ENCODE results near the gene LSAMP.

Gene LSAMP

DNA sequence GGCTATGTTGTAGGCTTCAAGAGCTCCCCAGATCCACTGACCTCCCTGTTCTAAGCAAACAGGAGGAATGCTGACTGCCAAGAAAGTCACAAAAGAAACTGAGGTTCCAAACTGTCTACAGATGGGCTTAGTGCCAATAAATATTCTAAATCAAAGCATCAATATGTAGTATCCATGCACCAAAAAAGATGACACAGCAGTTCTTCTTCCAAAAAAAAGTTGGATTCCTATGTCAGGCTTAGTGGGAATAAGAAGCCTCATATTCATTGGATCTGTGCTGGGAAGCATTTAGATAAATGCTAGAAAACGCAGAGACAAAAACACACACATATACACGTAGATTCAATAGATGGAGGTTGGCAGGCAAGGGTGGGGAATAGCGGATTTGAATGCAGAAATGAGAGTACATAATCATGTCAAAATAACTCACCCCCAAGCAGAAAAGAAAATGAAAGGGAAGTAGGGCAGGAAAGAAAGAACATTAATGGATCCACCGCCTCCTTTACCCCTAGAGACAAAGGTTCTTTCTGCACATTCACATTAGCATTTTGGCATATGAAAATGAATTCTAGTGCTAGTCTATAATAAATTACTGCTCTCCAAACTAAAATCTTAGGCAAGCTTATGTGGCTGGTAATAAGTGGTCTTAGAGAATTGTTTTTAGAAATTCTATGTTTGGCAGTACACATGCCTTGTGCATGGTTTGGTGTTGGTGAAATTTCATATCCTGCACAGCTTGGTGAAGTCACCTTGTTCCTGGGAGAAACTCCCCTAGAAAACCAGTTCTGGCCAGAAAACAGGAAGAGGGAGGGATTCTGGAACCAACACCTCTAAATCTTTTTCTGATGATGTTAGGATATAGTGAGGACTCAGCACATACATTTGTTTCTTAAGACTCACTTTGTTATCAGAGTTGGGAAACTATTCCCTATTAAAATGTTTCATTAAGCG, 283.4 kb downstream of the LSAMP start:
- DNase-seq (ENCODE audit: low spot score), result no peak

DNA sequence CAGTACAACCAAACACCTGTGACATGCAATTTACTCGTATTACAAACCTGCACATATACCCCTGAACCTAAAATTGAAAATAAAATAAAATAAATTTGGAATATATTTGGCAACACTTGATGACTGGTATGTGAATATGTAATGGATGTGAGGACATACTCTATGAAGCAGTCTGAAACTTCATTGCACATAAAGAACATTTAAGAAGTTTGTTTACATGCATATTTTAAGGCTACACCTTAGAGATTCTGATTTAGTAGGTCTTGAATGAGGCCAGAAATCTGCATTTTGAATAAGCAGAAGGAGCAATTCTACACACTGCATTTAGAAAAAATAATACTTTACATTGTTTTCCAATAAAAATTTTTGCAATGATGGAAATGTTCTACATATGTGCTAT, 284.7 kb downstream of the LSAMP start:
- DNase-seq (ENCODE audit: low spot score), result no peak

DNA sequence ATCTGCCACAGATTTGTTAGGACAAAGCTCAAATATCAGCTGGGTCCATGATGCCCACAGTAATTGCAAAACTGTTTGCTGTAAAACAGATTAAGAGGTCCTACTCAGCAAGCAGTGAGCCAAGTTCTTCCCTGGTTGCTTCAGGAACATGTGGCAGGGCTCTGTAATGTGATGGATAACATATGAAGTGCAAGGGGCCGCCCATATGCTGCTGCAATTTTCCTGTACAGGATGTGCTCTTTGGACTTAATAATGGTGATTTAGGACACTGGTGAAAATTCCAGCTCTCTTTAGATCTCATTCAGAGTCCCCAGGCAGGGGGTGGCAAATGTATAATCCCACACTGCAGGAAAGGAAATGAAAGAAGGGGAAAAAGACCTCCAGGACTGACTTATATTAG, 289.4 kb downstream of the LSAMP start:
- DNase-seq (ENCODE audit: low spot score), result no peak

DNA sequence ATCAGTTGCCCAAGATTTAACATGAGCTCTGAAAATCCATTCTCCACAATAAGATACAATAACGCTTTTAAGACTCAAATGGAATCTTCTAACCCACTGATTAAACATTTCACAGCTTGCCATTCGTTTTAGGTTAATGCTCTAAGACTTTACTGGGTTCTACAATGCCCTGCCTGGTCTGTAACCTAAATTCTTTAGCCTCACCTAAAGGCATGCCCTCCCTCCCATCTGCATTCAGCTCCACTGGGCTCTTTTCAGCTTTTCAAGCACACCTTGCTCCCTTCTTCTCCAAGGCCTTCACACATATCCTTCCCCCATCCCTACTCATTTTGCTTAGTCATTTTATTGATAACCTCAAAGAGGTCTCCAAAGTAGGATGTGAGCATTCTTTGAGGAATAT, 290.9 kb downstream of the LSAMP start:
- DNase-seq (ENCODE audit: low spot score), result no peak

DNA sequence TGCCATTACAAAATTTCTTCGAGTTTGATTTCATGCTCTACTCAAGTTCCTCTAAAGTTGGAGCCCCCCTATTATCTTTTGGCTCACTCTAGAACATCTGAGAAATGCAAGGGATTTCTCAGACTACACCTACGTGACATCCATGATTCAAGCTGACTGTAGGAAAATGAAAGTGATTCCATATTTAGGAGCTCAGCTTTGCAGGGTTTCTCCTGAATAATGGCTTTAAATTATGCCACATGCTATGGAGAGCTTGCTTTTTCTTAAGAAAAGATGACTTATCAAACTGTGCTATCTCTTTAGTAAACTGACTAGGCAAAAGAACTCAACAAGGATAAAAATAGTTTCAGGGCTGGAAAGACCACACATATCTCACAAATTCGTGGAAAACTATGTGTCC, 292.1 kb downstream of the LSAMP start:
- no peak for DNase-seq (ENCODE audit: low spot score)

DNA sequence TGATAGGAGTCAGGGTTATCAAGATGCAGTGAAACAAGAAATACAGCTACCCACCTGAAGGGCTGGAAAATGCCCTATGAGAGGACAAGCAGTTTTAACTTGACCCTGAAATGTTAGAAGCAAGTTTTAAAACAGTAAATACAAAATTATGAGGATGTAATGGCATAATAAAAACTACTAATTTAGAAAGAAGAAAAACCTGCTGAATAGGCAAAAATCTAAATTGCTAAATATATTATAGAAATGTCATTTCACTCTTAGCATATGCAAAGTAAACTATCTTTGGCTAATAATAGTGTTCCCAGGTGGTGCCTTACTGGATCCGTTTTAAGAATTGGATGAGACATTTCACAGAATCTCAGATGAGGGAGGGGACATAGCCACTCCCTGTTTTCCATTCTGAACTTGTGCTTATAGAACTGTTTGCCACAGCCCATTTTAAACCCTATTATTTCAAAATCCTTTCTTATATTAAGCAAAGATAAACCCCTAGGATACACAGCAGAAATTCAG, 294.6 kb downstream of the LSAMP start:
- no peak for DNase-seq (ENCODE audit: low spot score)

DNA sequence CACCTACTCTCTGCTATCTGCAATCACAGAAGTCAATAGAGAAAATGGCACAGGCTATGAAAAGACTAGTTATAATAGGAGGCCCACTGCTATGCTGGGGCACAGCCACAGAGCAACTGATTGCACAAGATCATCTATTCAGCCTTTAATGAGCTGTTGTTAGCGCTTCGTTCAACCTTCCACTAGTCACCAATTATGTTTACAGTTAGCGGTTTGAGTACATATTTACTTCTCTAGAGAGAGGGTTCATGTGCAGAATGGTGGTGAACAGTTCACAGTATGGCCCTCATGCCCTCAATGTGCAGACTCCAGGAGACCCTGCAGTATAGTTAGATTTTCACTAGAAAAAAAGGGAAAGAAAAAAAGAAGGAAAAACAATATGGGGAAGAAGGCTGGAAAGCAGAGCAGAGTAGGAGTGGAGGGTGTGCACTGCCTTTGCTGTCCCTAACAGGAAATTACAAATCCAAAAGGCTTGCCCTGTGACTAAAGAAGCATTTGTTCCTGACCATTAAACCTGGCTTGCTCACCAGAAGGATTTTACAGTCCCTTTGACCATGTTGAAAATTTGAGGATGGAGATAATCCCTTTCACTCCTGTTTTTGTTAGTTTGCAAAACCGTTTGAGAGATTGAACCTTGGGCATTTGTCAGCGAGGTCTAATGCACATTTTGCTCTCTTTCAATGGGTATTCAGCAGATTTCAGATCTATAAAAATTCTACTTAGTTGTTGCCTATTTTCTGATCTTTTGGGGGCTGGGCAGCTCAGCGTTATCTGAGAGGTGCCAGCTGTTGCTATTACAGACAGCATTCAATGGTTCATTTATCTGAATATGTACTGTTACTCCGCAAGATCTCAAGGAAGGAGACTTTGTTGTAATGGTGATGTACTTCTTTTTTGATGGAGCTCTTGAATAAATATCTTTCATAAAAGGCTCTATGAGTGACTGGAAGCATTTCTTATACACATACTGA, 296.1 kb downstream of the LSAMP start:
- DNase-seq (ENCODE audit: low spot score), result no peak

DNA sequence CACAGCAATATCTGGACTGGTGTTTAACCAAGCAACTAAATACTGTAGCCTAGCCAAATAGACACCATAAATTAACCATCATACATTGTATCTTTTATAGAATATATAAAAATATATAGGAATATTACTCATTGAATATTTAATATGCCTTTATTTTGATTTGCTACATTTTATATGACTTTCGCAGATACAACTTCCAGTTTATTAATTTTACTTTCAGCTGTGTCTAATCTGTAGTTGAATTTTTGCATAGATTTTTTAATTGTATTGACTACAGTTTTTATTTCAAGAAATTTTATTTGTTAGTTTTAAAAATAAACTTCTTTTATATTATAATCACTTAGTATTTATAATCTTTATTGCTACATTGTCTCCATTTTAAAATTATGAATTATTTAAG, 299.7 kb downstream of the LSAMP start:
- DNase-seq (ENCODE audit: low spot score), result no peak

DNA sequence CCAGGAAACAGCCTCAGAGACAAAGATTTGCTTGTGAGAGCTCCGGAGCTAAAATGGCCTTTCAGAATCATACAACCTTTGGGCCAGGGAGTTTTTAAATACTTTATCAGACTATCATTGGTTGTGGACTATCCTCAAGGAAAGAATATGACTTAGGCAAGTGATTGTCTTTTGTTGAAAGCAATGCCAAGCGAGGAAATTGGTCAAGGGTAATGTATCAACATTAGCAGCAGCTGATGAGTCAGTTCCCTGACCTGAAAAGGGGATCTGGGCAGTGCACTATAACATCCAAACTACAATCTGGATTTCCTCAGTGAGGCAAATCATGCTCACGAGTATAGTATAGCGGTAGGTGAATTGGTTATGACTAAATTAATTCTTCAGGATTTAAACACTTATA, 303.6 kb downstream of the LSAMP start:
- DNase-seq (ENCODE audit: low spot score), result no peak

DNA sequence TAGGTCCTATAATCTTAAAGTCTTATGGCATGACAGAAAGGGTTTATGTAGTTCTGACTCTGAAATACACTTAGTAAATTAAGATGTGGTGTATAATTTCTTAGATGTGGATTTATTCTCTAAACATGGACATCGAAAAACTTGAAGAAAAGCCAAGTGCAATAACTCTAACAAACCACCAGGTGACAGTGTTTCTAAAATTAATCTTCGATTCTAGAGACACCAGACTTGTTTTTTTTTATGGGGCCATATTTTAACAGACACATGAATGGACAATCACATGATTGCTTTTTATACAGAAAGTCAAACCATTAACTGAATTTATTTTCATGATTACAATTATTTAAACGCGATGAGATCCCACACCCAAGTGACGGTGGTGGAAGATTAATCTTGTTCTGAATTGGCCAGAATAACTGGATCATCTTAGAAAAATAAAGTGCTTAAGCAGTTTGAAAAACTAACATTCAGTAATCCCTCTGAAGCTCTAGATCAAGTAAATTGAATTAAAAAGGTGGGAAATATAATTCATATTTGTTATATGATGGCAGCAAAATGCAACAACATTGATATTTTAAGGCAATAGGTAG, 305.1 kb downstream of the LSAMP start:
- DNase-seq (ENCODE audit: low spot score), result no peak

DNA sequence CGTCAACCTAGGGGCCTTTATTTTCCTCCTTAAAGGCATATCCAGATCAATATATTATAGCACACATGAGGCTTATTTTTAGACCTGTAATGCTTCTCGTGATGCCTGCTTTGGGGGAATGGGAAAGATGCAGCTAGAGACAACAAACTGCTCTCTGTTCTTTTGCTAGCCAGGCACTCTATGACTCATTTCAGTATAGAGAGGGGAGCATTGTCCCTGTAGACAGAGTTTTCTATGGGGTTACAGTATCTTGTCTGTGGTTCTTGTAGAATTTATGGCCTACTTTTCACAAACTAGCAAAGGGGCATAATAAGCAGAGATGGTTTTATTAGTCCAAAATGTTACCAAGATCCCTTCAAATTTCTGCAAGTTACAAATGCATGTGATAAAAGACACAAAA, 305.6 kb downstream of the LSAMP start:
- no peak for DNase-seq (ENCODE audit: low spot score)

DNA sequence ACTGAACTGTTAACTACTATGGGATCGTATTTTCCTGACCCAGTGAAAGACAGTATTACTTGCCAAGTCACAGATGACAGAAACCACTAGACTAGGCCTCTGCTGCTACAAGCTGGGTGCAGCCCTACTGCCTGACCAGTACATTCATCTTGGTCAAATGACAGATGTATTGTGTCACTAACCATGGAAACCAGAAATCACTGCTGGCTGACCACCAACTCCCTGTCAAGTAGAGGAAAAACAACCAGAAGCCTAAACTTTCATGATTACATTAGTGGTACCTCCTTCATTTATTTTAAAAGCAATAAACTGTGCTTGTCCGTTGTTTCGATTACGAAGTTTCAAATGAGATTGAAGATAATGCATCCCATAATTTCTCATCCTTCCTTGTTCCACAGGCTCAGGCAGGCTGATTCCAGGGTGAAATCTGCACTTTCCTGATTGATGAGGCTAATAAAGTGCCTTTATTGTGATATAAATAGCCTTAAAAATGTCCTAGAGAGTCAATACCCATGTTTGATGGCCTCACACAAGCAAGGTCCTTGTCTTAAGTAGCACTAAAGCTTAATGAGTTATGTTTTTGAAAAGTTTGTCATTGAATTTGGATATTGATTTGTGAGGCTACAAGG, 309.7 kb downstream of the LSAMP start:
- DNase-seq (ENCODE audit: low spot score), result no peak

DNA sequence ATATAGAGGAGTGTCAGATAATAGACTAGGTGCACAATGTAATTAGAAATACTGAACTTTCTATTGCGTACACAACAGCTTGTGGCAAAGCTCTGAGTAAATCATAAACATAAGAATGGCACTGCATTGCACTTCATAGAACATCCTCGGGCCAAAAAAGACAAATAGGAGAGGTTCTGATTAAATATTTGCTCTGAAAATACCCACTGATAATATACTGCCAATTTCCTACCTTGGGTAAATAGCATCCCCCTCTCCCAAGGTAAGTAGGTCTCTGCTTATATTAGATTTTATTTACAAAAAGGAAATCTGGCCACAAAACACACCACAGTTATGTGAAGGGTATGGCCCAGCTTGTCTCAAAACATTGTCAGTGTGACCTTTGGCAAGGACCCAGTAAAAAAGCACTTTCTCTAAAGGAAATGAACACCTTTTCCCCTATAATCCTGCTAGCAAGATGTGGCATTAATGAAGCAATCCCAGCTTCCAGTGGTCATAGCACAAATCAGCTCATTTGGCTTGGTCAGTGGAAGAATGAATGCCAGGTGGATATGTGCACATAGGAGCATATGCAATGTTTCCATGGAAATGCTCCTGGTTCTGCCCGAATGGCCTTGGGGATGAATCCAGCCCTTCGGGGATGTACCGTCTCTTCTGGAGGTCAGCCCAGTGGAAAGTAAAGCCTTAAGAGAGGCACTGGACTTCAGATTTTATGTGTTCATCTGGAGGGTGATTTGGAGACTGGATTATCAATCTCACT, 315.9 kb downstream of the LSAMP start:
- no peak for DNase-seq (ENCODE audit: low spot score)

DNA sequence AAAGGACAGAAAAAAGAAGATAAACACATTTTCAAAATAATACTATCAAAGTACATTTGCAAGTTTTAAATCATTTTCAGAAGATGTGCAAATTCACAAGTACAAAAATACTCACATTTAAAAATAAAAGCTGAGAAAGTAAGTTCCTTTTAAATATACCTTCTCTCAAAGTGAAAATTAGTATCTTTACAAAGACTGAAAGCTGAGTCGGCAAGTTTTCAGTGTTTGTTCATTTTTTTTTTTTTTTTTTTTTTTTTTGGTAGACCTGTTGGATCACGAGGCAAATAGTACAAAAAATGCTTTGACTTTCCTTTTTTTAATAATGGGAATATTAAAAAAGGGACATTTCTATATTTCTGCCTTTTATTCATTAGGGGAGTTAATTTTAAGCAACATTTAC, 317.8 kb downstream of the LSAMP start:
- DNase-seq (ENCODE audit: low spot score), result no peak

DNA sequence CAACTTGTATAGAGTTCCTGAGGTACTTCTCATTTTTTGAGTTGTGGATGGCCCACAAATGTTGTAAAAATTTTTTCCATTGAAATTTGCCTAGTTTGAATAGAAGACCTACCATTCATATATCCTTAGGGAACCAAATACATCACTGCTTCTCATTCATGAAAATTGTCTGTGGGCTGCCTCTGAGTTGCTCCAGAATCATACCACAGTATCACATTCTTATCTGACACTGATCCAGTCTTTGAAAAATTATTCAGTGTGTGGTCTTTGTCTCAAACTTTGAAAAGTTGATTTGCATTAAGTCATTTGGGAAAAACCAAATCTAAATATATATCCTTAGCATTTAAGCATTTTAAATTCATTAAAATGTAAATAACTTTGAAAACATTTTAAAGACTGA, 321.1 kb downstream of the LSAMP start:
- DNase-seq (ENCODE audit: low spot score), result no peak

DNA sequence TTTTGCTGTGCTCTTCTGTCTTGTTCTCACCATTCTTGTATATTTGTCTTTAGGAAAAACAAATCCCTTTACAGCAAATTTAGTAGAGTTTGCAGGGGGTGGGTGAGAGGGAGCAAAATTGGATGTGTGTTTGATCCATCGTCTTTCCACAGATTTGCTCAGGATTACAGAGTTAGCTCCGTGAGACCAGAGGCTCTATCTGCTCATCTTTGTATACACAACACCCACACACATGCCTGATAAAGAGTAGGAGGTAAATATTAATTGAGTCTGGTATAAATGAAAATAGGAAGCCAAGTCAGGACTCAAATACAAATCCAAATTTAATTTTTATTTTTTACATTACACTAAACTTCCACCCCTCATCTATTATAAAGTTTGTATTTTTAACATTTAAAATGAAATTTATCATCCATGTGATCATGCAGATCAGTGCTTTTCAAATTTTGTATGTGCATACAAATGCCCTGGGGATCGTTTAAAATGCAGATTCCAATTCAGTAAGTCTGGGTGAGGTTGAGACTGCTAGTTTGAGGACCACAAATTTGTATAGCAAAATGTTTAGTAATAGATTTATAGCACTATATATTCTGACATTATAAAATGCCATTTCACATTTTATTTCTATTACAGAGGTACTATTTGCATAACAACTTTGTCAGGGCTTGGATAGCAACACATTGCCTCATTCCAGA, 326.7 kb downstream of the LSAMP start:
- DNase-seq (ENCODE audit: low spot score), result no peak

DNA sequence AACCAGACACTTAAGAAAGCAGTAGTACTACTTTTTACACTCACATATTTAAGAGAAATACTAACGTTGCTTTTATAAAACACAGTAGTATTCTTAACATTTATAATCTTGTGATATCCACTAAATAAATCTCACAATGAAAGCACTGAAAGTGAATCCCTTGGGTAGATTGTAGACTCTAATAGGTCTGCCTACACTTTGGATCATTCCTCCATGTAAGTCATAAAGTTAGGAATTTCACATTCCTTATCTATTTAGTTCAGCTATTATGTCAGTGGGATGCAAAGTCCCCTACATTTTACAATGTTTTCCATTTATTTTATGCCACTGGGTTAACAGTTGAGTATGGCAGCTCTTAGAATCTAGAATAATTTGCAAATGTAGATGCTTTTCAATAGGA, 330.7 kb downstream of the LSAMP start:
- peak; percentile 34 for DNase-seq (ENCODE audit: low spot score)

DNA sequence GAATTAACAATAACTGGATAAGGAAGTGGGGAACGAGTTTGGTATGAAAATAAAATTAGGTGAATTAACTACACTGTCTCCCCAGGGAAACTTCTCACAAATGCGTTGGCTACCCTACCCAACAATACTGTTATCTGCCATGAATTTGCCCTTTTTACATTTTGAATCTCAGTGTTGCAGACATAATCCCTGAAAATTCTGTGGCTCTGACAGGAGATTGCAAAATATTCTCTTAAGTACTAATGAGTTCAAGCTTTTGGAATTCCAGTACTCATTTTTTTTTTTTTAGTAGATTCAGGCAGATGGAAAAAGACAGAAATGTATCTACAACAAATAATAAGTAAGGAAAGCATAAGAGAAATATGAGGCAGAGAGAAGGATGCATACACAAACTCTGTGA, 332.6 kb downstream of the LSAMP start:
- DNase-seq (ENCODE audit: low spot score), result no peak

DNA sequence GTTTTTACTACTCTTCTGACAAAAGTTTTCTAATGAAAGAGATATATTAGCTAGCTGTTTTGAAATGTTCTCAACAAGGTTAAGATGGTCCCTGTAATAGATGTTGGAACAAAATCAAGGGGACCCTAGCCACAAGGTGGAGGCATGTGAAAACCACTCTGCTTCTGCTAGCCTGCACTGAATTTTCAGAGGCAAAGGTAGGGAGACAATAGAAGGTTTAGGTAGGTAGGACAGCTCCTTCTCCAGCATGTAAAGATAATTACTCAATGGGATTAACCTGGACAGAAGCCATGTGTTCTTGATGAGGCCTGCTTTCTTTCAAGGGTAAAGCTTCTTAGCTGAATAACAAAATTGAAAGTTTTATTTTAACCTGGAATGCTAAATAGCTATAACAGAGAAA, 333.5 kb downstream of the LSAMP start:
- DNase-seq (ENCODE audit: low spot score), result no peak

DNA sequence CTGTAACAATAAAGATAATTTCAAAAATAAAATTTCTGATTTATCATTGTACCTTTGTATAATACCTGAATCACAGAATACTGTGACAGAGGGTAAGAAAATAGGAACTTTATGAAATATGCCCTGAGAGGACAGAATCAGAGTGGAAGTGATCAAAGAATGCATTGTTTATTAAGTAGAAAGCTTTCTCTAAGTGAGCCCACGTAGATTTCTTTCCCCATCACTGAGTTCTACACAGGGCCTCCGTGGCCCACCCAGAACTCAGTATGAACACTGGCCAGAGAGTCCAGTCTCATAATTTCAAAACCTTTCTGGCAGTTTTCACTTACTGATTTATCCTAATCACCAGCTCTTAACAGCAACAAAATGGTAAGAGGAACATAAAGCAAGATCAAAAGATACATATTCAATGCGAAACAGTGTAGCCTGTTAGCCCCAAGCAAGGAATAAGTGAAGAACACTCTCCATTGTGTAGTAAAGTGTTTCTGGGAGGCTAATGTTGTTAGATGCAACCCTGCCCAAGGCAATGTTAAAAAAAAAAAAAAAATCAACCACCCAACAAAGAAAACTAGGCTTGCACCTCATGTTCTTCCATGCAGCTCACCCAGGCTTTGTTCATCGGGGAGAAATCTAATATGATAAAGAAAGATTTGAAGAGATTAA, 341.3 kb downstream of the LSAMP start:
- DNase-seq (ENCODE audit: low spot score), result no peak
